ENCODE results near the gene VWA8.
A peak's percentile ranks its signal among the peaks of the same experiment; 100 is the strongest.
"Not testable (repeated sequence)": the region's sequence is repeated elsewhere in the genome, so short reads cannot be mapped to it uniquely, and the experiment has no call there.

Gene VWA8

GRCh38 chr13:41966671-41967070 is 5.8 kb upstream of the VWA8 start:
- no peak for DNase-seq (ENCODE audit: low spot score)

GRCh38 chr13:41962994-41963393 is 2.1 kb upstream of the VWA8 start:
- DNase-seq (ENCODE audit: low spot score), result no peak

- peak; percentile 12 for DNase-seq (ENCODE audit: low spot score)
These were observed 504 bp upstream of the VWA8 start for GRCh38 chr13:41961466-41961760.

- no peak for DNase-seq (ENCODE audit: low spot score)
These were observed 685 bp downstream of the VWA8 start for GRCh38 chr13:41960211-41960636.

GRCh38 chr13:41956272-41956671 is 4.6 kb downstream of the VWA8 start:
- no peak for DNase-seq (ENCODE audit: low spot score)

GRCh38 chr13:41955605-41956004 is 5.3 kb downstream of the VWA8 start:
- no peak for DNase-seq (ENCODE audit: low spot score)

- DNase-seq (ENCODE audit: low spot score), result no peak
These were observed 6.7 kb downstream of the VWA8 start for GRCh38 chr13:41954226-41954625.

GRCh38 chr13:41952749-41953148 is 8.2 kb downstream of the VWA8 start:
- no peak for DNase-seq (ENCODE audit: low spot score)

GRCh38 chr13:41949104-41949503 is 11.8 kb downstream of the VWA8 start:
- not testable (repeated sequence) for DNase-seq (ENCODE audit: low spot score)

GRCh38 chr13:41945926-41946325 is 15.0 kb downstream of the VWA8 start:
- DNase-seq (ENCODE audit: low spot score), result no peak

- DNase-seq (ENCODE audit: low spot score), result no peak
These were observed 16.1 kb downstream of the VWA8 start for GRCh38 chr13:41944635-41945397.

GRCh38 chr13:41944229-41944628 is 16.7 kb downstream of the VWA8 start:
- no peak for DNase-seq (ENCODE audit: low spot score)

- no peak for DNase-seq (ENCODE audit: low spot score)
These were observed 18.3 kb downstream of the VWA8 start for GRCh38 chr13:41942462-41943094.

GRCh38 chr13:41941174-41941573 is 19.7 kb downstream of the VWA8 start:
- no peak for DNase-seq (ENCODE audit: low spot score)

- DNase-seq (ENCODE audit: low spot score), result no peak
These were observed 21.5 kb downstream of the VWA8 start for GRCh38 chr13:41939398-41939797.

- no peak for DNase-seq (ENCODE audit: low spot score)
These were observed 22.0 kb downstream of the VWA8 start for GRCh38 chr13:41938918-41939317.

GRCh38 chr13:41937388-41937787 is 23.5 kb downstream of the VWA8 start:
- no peak for DNase-seq (ENCODE audit: low spot score)

- no peak for DNase-seq (ENCODE audit: low spot score)
These were observed 25.4 kb downstream of the VWA8 start for GRCh38 chr13:41935501-41935900.

GRCh38 chr13:41934994-41935393 is 25.9 kb downstream of the VWA8 start:
- DNase-seq (ENCODE audit: low spot score), result no peak

GRCh38 chr13:41934120-41934519 is 26.8 kb downstream of the VWA8 start:
- DNase-seq (ENCODE audit: low spot score), result no peak

GRCh38 chr13:41931337-41931736 is 29.6 kb downstream of the VWA8 start:
- DNase-seq (ENCODE audit: low spot score), result no peak

- DNase-seq (ENCODE audit: low spot score), result no peak
These were observed 30.8 kb downstream of the VWA8 start for GRCh38 chr13:41930154-41930553.

- DNase-seq (ENCODE audit: low spot score), result no peak
These were observed 32.6 kb downstream of the VWA8 start for GRCh38 chr13:41928323-41928722.

- DNase-seq (ENCODE audit: low spot score), result no peak
These were observed 35.9 kb downstream of the VWA8 start for GRCh38 chr13:41925014-41925413.
